Keratinocyte (primary cell): Measurements from ENCODE around the gene ANKUB1. TPM values are rescaled to one million over a fixed set of nuclear protein-coding genes. Genes with fewer than 3 reads are reported as not detected.
"Not testable (repeated sequence)": the region's sequence is repeated elsewhere in the genome, so short reads cannot be mapped to it uniquely, and the experiment has no call there.

Experiments used
- DNase-seq: peaks from one replicate; pipeline ENCODE4 v3.0.0-alpha.2; 2011; ENCODE audit warnings: low read depth, missing footprints, low spot score
- FAIRE-seq: peaks from 2 replicates; lab custom pipeline; 2011; peaks lifted over from hg19 to GRCh38; lab: Jason Lieb, UNC
- H2AFZ ChIP-seq: 2 replicates; pipeline ENCODE4 v1.6.0; 2012; ENCODE audit warnings: low read length, control low read depth, inconsistent platforms; ENCODE audit not compliant: control insufficient read depth
- H3K27ac ChIP-seq: 2 replicates; pipeline ENCODE4 v1.5.1; 2011; ENCODE audit warnings: low read length; ENCODE audit not compliant: control insufficient read depth, insufficient read depth
- H3K27me3 ChIP-seq: 3 replicates; pipeline ENCODE4 v1.6.0; 2011; ENCODE audit warnings: low read length; ENCODE audit not compliant: control insufficient read depth, insufficient read depth; ENCODE audit errors: extremely low read depth
- H3K36me3 ChIP-seq, 2 experiments: 2 replicates in 1 of 2; 3 replicates in 1 of 2; pipeline ENCODE4 v1.5.1; 2011; ENCODE audit warnings: low read length in 2 of 2, mild to moderate bottlenecking in 1 of 2; ENCODE audit not compliant: control insufficient read depth in 2 of 2, insufficient read depth in 2 of 2; ENCODE audit errors: extremely low read depth in 1 of 2
- H3K4me1 ChIP-seq: 3 replicates; pipeline ENCODE4 v1.5.1; 2011; ENCODE audit warnings: low read length; ENCODE audit not compliant: control insufficient read depth, insufficient read depth; ENCODE audit errors: extremely low read depth
- H3K4me2 ChIP-seq: 3 replicates; pipeline ENCODE4 v1.6.0; 2011; ENCODE audit warnings: low read depth, low read length; ENCODE audit not compliant: control insufficient read depth, insufficient read depth; ENCODE audit errors: extremely low read depth
- H3K4me3 ChIP-seq, 3 experiments: fragments of 200-600 bp in 1 of 3; sonication (generic) in 1 of 3; 2 replicates in 2 of 3; 3 replicates in 1 of 3; pipeline ENCODE4 v1.5.1; 2011 to 2016; ENCODE audit warnings: low read length in 3 of 3, mild to moderate bottlenecking in 3 of 3, control low read depth in 2 of 3, inconsistent platforms in 1 of 3, low read depth in 1 of 3, mixed read lengths in 1 of 3, mixed run types in 1 of 3, moderate library complexity in 1 of 3; ENCODE audit not compliant: control insufficient read depth in 2 of 3, insufficient read depth in 2 of 3; ENCODE audit errors: extremely low read depth in 1 of 3
- H3K79me2 ChIP-seq: 2 replicates; pipeline ENCODE4 v1.6.0; 2012; ENCODE audit warnings: low read length; ENCODE audit not compliant: control insufficient read depth, insufficient read depth
- H3K9ac ChIP-seq: 3 replicates; pipeline ENCODE4 v1.6.0; 2011; ENCODE audit warnings: low read length; ENCODE audit not compliant: control insufficient read depth, insufficient read depth; ENCODE audit errors: extremely low read depth
- H3K9me1 ChIP-seq: 3 replicates; pipeline ENCODE4 v1.6.0; 2011; ENCODE audit warnings: low read length; ENCODE audit not compliant: control insufficient read depth, insufficient read depth; ENCODE audit errors: extremely low read depth
- H3K9me3 ChIP-seq: 2 replicates; pipeline ENCODE4 v1.5.1; 2012; ENCODE audit warnings: low read depth, low read length; ENCODE audit not compliant: control insufficient read depth
- H4K20me1 ChIP-seq: 3 replicates; pipeline ENCODE4 v1.6.0; 2011; ENCODE audit warnings: low read length; ENCODE audit not compliant: control insufficient read depth, insufficient read depth; ENCODE audit errors: extremely low read depth
- CTCF ChIP-seq, 3 experiments: IDR thresholded peaks in 1 of 3; conservative IDR thresholded peaks in 1 of 3; optimal IDR thresholded peaks in 1 of 3; 2 replicates in 2 of 3; 3 replicates in 1 of 3; pipeline versions ENCODE3 to v1.5.1; 2011; ENCODE audit warnings: low read length in 3 of 3, mild to moderate bottlenecking in 3 of 3, moderate library complexity in 2 of 3, control low read depth in 1 of 3, inconsistent platforms in 1 of 3; ENCODE audit not compliant: insufficient read depth in 2 of 3; ENCODE audit errors: extremely low read depth in 1 of 3
- EZH2 ChIP-seq: IDR thresholded peaks from one replicate; pipeline ENCODE4 v1.6.1; 2012; ENCODE audit warnings: inconsistent platforms, mild to moderate bottlenecking, low read length, moderate library complexity
- dilution Hi-C: fragments of 300-500 bp; cut with MboI; formaldehyde crosslinking; loops from one replicate; pipeline ENCODE4 v1.7.0; 2020; ENCODE audit warnings: low sequenced_read_pairs; ENCODE audit not compliant: extremely low pct_ligation_motif_present
- polyA plus RNA-seq, 5 experiments: library from polyadenylated mRNA; depleted of rRNA in 3 of 5; stranded (reverse) in 3 of 5; stranded (forward) in 1 of 5; unstranded in 1 of 5; fragments of >200 nt; gene quantifications; 1 replicate in 1 of 5; 2 replicates in 3 of 5; 3 replicates in 1 of 5; pipeline versions ENCODE4 v1.2.1 to v1.2.3, GENCODE V29; 2011 to 2012; ENCODE audit warnings: missing spikeins in 2 of 5, low read depth in 1 of 5, low replicate concordance in 1 of 5

The ANKUB1 gene
- polyA plus RNA-seq, 1 donor (not counting 4 experiments of a cell fraction or from before 2014, with no cell fraction given) = 0.66 TPM

- dilution Hi-C loops = no loop called here
Observed at GRCh38 chr3:149831321-149831720, 39.0 kb upstream of the ANKUB1 start.

DNA sequence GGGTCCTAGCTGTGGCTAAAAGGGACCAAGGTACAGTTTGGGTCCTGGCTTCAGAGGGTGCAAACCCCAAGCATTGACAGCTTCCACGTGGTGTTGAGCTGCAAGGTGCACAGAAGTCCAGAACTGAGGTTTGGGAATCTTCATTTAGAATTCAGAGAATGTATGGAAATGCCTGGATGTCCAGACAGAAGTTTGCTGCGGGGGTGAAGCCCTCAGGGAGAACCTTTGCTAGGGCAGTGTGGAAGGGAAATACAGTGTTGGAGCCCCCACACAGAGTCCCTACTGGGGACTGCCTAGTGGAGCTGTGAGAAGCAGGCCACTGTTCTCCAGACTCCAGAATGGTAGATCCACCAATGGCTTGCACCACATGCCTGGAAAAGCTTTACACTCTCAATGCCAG is 38.5 kb upstream of the ANKUB1 start:
- H3K9me3 ChIP-seq = peaks cover 7% of the 10 kb centered on the region
- no peak overlapping the region for H3K9ac ChIP-seq
- H3K9me1 ChIP-seq = no peaks in the 10 kb centered on the region
- no peak overlapping the region for H2AFZ ChIP-seq
- H3K27ac ChIP-seq = no peak overlapping the region
- DNase-seq = no peak
- H4K20me1 ChIP-seq = no peaks in the 10 kb centered on the region
- FAIRE-seq = no peak
- no peak overlapping the region for H3K4me2 ChIP-seq
- no peak overlapping the region for H3K4me3 ChIP-seq
- H3K27me3 ChIP-seq = no peaks in the 10 kb centered on the region
- TF ChIP-seq EZH2 (no peak), CTCF (optimal IDR thresholded peaks at IDR 0.05 in 1 of 3, IDR thresholded peaks at IDR 0.05 in 1 of 3, conservative IDR thresholded peaks at IDR 0.05 in 1 of 3; ENCODE audit: extremely low read depth in 1 of 3, insufficient read depth in 2 of 3, low read length in 3 of 3) (no peak)
- H3K36me3 ChIP-seq = no peaks in the 10 kb centered on the region
- H3K79me2 ChIP-seq = peaks cover 70% of the 10 kb centered on the region
- H3K4me1 ChIP-seq = no peaks in the 10 kb centered on the region
- dilution Hi-C loops = no loop called here

More at GRCh38 chr3:149831321-149831720, 39.0 kb upstream of the ANKUB1 start:
- TF ChIP-seq EZH2 = no peak
- no peak for TF ChIP-seq CTCF (optimal IDR thresholded peaks at IDR 0.05 in 1 of 3, IDR thresholded peaks at IDR 0.05 in 1 of 3, conservative IDR thresholded peaks at IDR 0.05 in 1 of 3; ENCODE audit: extremely low read depth in 1 of 3, insufficient read depth in 2 of 3, low read length in 3 of 3)
- H3K27me3 ChIP-seq = no peaks in the 10 kb centered on the region
- no peak for DNase-seq
- H3K4me1 ChIP-seq = no peaks in the 10 kb centered on the region
- no peak overlapping the region for H3K27ac ChIP-seq
- no peaks in the 10 kb centered on the region for H3K9me1 ChIP-seq
- no peak overlapping the region for H3K4me3 ChIP-seq
- FAIRE-seq = no peak
- H3K4me2 ChIP-seq = no peak overlapping the region
- H3K79me2 ChIP-seq = peaks cover 68% of the 10 kb centered on the region
- no peak overlapping the region for H3K9ac ChIP-seq
- H3K36me3 ChIP-seq = no peaks in the 10 kb centered on the region
- no peak overlapping the region for H2AFZ ChIP-seq
- H3K9me3 ChIP-seq = peaks cover 7% of the 10 kb centered on the region
- H4K20me1 ChIP-seq = no peaks in the 10 kb centered on the region

- H3K4me1 ChIP-seq, H3K27ac ChIP-seq, H3K36me3 ChIP-seq, dilution Hi-C loops, H3K27me3 ChIP-seq, H4K20me1 ChIP-seq, H3K9me3 ChIP-seq, H3K9me1 ChIP-seq, H3K9ac ChIP-seq, H3K4me2 ChIP-seq, H2AFZ ChIP-seq, DNase-seq, H3K4me3 ChIP-seq: not testable (repeated sequence)
- FAIRE-seq = peak; percentile 84
- peaks cover 71% of the 10 kb centered on the region for H3K79me2 ChIP-seq
Observed at GRCh38 chr3:149829631-149830030, 37.3 kb upstream of the ANKUB1 start.
